HG02798 (cell line): ENCODE measurements around the gene CEP78.
"Not testable (repeated sequence)": the region's sequence is repeated elsewhere in the genome, so short reads cannot be mapped to it uniquely, and the experiment has no call there.

Experiments
- ATAC-seq: cut with Tn5 transposase; IDR thresholded peaks from one replicate; pipeline ENCODE4 v1.9.1; 2021; ENCODE audit warnings: mild to moderate bottlenecking; ENCODE audit not compliant: unreplicated experiment, poor library complexity

CEP78 gene

DNA sequence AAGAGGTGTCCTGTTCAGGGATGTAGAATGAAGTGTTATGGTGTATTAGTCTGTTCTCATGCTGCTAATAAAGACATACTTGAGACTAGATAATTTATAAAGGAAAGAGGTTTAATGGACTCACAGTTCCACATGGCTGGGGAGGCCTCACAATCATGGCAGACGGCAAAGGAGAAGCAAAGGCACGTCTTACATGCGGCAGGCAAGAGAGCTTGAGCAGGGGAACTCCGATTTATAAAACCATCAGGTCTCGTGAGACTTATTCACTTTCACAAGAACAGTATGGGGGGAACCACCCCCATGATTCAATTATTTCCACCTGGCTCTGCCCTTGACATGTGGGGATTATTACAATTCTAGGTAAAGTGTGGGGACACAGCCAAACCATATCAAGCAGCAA is 3.4 kb upstream of the CEP78 start:
- not testable (repeated sequence) for ATAC-seq

- no peak for ATAC-seq
Observed at GRCh38 chr9:78234810-78235209, 1.1 kb upstream of the CEP78 start.

DNA sequence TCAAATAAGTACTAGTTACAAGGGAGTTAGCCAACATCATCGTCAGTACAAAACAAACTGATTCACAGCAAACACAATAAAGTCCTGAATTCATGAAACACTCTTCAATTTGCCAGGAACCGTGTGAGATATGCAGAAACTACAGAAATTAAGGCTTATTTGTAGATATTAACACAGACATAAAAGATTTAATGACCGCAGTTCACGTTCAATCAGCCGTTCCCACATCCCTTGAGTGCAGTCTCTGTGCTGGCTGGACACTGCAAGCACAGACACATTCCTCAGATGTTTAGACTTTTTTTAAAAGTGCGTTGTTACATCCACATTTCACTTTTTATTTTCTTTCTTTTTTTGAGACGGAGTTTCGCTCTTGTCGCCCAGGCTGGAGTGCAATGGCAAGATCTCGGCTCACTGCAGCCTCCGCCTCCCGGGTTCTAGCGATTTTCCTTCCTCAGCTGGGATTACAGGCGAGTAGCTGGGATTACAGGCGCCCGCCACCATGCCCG is 566 bp upstream of the CEP78 start:
- ATAC-seq: no peak

DNA sequence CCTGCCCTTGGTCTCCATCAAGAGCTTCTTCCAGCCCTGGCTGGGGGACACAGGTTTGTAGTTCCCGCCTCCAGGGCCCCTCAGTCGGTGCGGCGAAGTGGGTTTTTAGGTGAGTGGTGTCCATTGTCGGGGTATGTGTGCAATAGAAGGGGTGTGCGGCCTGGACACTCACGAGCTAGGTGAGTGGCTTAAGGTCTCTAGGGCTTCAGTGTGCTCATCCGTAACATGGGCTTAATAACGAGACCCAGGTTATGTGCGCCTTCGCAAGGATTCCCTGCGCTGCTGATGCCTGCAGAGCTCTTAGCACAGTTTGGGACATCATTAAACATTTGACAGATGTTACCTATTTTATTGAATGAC is 656 bp downstream of the CEP78 start:
- peak; percentile 19 for ATAC-seq

DNA sequence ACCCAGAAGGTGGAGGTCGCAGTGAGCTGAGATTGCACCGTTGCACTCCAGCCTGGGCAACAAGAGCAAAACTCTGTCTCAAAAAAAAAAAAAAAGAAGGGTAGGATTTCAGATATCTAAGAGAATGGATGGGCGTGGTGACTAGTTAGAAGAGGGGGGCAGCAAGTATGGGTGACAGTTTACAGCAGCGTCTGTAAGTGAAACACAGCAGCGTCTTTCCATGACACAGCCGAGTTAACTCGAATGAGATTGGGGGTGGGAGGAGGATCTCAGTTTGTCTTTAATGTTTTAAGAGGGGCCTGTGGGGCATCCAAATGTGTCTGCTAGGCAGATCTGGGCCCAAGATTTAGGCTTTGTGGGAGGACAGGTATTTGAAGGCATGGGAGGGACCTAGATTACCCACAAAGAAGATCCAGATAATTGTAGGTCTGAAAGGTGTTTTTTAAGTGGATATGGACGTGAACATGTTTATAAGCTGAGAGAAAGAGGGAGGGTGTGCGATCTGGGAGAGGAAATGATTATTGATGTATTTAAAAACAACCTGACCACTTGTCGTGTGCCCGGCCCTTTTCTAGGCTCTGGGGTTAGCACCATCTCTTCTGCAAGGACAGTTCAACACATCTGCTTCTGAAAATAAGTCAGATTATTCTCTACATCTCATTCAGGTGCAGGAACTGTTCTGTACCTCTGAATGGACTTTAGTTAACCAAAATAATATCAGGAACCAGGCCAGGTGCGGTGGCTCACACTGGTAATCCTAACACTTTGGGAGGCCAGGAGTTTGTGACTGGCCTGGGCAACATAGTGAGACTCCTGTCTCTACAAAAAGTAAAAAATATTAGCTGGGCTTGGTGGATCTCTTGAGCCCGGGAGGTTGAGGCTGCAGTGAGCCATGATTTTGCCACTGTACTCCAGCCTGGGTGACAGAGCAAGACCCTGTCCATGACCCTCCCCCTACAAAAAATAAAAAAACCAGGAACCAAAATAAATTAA is 2.5 kb downstream of the CEP78 start:
- no peak for ATAC-seq

DNA sequence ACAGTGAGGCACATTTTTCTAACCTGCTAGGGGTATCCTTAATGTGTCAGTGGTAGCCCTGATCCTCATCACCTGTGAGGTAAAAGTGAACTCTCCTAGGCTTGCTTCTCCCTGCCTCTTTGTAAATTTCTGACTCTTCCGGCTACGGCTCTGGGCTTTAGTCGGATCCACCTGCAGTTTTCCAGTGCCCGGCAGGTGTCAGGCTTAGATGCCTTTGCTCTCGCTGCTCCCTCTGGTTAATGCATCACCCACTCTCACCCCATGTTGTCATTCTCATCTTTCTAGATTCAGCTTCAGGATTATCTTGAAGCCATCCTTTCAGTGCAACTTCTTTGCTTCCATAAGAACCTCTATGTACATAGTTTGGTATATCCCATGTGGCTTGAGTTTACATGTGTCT is 3.6 kb downstream of the CEP78 start:
- ATAC-seq: no peak

DNA sequence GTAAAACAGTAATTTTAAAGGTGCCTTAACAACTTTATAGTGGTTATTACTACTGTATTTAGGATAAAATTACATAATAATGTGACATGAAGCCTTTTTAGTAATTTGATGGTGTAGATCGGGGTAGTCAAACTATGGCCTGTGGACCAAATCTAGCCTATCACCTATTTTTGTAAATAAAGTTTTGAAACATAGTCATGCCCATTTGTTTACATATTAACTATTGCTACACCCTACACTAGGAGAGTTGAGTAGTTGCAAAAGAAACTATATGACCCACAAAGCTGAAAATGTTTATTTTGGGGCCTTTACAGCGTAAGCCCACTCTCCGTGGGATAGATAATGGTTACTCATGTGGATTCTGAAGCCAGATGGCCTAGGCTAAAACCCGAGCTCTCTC is 6.2 kb downstream of the CEP78 start:
- ATAC-seq: no peak

- no peak for ATAC-seq
Observed at GRCh38 chr9:78243130-78243529, 7.3 kb downstream of the CEP78 start.

- ATAC-seq: no peak
Observed at GRCh38 chr9:78245401-78245800, 9.5 kb downstream of the CEP78 start.

DNA sequence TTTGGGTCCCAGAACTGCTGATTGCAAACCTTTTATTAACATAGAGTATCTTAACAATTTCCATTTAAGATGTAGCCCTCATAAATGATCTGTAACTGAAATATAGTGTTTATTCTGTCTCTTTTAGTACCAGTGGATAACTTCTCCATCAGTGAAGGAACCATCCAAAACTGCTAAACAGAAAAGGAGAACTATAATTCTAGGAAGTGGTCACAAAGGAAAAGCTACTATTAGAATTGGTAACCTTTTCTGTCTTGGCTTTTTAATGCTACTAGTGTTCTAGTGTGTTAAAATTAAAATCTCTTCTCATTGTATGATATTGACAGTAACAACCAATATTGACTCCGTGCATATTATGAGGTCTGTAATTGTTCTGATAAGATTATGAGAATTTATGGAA is 12.8 kb downstream of the CEP78 start:
- no peak for ATAC-seq

DNA sequence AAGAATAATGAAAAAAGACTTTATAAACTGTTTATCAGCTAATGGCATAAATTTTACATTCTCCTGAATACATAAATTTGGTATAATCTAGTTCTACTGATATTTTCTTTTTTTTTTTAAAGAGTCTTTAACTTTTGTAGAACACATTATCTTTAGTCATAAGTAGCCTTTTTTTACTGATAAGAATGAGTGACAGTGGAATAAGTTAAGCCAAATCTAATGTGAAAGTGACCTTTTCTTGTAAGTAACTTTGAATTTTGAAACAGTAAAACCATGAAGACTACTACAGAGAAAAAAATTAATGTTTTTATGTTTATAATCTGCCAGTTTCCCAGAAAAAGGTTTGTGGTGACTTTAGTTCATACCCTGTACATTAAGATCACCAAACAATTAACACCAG is 13.7 kb downstream of the CEP78 start:
- no peak for ATAC-seq

GRCh38 chr9:78252616-78253015 is 16.7 kb downstream of the CEP78 start:
- no peak for ATAC-seq

DNA sequence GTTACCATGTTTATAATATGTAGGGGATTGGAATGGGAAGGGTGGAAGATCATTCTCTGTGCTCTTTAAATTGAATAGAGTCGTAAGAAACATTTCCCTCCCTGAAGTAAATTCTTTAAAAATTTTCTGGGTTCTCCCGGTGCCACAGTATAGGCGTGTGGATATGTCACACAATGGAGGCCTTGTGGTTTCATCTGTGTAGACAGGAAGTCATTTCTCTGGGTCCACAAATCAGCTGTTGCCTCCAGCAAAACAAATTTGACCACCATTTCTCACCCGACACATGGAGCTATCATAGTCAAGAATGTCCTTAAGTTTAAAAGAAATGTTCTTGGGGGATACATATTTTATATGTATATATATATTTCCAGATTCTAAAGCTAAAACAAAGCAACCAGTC is 17.4 kb downstream of the CEP78 start:
- no peak for ATAC-seq

GRCh38 chr9:78261403-78262001 is 25.6 kb downstream of the CEP78 start:
- ATAC-seq: no peak

DNA sequence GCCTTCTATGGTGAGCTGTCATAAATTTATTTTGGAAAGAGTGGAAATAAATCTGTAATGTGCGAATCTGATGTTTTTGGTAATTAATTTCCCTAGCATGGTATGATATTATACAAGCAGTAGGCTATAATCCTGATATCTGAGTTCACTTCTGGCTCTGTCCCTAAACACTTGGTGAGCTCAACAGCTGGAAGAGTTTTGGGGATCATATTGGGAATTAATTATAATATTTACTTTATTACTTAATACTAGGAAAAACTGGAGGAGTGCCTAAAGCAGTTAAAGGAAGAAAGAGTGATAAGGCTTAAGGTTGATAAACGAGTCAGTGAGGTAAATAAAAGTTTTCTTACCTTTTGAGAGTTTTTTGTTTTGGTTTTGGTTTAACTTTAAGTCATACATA is 26.8 kb downstream of the CEP78 start:
- no peak for ATAC-seq

GRCh38 chr9:78267889-78268288 is 32.0 kb downstream of the CEP78 start:
- no peak for ATAC-seq

DNA sequence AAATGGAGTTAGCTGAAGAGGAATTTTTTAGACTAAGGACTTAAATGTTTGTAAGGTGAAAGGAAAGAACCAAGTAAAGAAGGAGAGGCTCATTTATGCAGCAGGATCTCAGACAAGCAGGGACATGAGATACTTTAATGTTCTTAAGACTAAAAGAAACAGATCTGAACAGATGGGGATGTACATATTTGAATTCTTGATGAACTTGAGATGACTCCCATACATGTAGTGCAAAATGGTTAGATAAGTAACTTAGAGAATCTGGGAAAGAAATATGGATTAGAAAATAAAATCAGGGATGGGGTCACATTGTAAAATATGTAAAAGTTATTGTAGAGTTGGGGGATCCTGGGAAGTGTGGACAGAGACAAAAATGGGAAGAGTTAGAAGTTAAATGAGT is 33.9 kb downstream of the CEP78 start:
- ATAC-seq: no peak

- ATAC-seq: no peak
Observed at GRCh38 chr9:78272307-78272706, 36.4 kb downstream of the CEP78 start.

- no peak for ATAC-seq
Observed at GRCh38 chr9:78273761-78274160, 37.9 kb downstream of the CEP78 start.

DNA sequence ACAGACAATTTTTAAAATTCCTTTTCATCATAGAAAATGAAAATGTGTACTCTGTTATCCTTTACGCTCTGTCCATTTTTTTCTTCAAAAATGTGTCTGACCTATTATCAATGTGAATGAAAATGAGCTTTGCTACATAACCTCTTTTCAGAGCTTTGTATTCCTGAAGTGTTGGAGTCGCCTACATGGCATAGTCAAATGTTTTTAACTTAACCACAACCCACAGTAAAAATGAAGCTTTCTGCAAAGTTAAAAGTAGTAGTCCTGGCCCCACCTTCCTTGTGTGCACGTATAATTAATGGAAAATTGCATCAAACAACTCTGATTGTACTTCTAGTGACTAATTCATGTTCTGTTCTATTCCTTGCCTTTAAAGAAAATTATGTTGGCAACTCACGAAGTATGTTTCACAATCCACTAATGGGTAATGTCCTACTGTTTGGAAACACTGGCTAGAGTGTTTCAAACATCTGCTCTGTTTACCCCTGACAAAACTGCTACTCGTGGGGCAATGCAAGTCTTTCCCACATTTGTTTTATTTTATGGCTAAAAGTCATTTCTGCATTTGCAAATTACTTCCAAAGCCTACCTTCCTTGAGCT is 42.4 kb downstream of the CEP78 start:
- no peak for ATAC-seq

DNA sequence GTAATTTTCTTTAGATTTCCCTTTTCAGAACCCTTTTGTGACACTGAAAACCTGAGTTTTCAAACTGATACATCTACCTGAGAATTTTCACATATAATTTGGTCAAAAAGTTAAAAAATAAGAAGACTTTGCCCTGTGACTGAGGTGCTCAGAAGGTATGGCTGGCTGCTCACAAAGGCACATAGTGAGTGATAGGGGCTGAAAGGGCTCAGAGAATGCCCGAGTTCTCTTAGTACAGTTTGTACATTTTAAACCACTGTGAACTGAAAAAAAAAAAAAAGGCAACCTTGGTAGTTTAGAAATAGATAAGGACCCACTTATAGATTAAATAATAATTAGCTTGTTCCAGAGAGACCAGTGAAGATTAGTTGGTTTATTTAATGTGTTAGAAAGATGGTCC is 42.9 kb downstream of the CEP78 start:
- no peak for ATAC-seq
